OCI-LY1 (cell line): ENCODE measurements around the gene ANGPTL7.

Experiments
- H2AFZ ChIP-seq: fragments of 200-600 bp; sonication (generic), shearing (Covaris generic); 2 replicates; pipeline ENCODE4 v1.6.0; 2014; ENCODE audit warnings: antibody characterized with exemption, mild to moderate bottlenecking, low read length
- H3F3A ChIP-seq: fragments of 200-600 bp; sonication (generic), shearing (Covaris generic); 2 replicates; pipeline ENCODE4 v1.6.0; 2014; ENCODE audit warnings: mild to moderate bottlenecking, antibody characterized with exemption, low read length, moderate library complexity; ENCODE audit not compliant: insufficient read depth
- H3K27ac ChIP-seq: fragments of 200-600 bp; sonication (generic); 2 replicates; pipeline ENCODE4 v1.5.1; 2014; ENCODE audit warnings: low read length, mixed run types, mild to moderate bottlenecking, low read depth; ENCODE audit not compliant: poor library complexity, severe bottlenecking
- H3K27me3 ChIP-seq: fragments of 200-600 bp; sonication (generic); 2 replicates; pipeline ENCODE4 v1.6.0; 2014; ENCODE audit warnings: antibody characterized with exemption, mild to moderate bottlenecking, low read length, moderate library complexity; ENCODE audit not compliant: insufficient read depth
- H3K36me3 ChIP-seq: fragments of 200-600 bp; sonication (generic); 2 replicates; pipeline ENCODE4 v1.6.1; 2014; ENCODE audit warnings: mild to moderate bottlenecking, antibody characterized with exemption, low read length, moderate library complexity, mixed read lengths; ENCODE audit not compliant: insufficient read depth
- H3K4me1 ChIP-seq: fragments of 200-600 bp; sonication (generic); 2 replicates; pipeline ENCODE4 v1.5.1; 2014; ENCODE audit warnings: mild to moderate bottlenecking, low read length, moderate library complexity; ENCODE audit not compliant: insufficient read depth, severe bottlenecking
- H3K4me2 ChIP-seq: fragments of 200-600 bp; sonication (generic), shearing (Covaris generic); 2 replicates; pipeline ENCODE4 v1.6.1; 2014; ENCODE audit warnings: low read length
- H3K4me3 ChIP-seq: fragments of 200-600 bp; sonication (generic); 2 replicates; pipeline ENCODE4 v1.5.1; 2014; ENCODE audit warnings: low read length, low read depth, mild to moderate bottlenecking, mixed read lengths; ENCODE audit not compliant: poor library complexity, severe bottlenecking
- H3K79me2 ChIP-seq: fragments of 200-600 bp; shearing (Covaris generic); 2 replicates; pipeline ENCODE4 v1.6.1; 2016; ENCODE audit warnings: mixed run types, low read length, mixed read lengths; ENCODE audit not compliant: insufficient read depth
- H3K9ac ChIP-seq: fragments of 200-600 bp; sonication (generic), shearing (Covaris generic); 2 replicates; pipeline ENCODE4 v1.6.1; 2014; ENCODE audit warnings: mild to moderate bottlenecking, low read length, mixed read lengths
- H3K9me2 ChIP-seq: fragments of 200-600 bp; sonication (generic), shearing (Covaris generic); 2 replicates; pipeline ENCODE4 v1.6.1; 2014; ENCODE audit warnings: low read depth, mild to moderate bottlenecking, low read length, mixed read lengths
- H3K9me3 ChIP-seq: fragments of 200-600 bp; shearing (Covaris generic); 2 replicates; pipeline ENCODE4 v1.6.1; 2014; ENCODE audit warnings: low read length, mixed read lengths
- H4K20me1 ChIP-seq: fragments of 200-600 bp; sonication (generic), shearing (Covaris generic); 2 replicates; pipeline ENCODE4 v1.6.0; 2016; ENCODE audit warnings: mild to moderate bottlenecking, low read length; ENCODE audit not compliant: insufficient read depth
- EZH2 ChIP-seq: fragments of 200-600 bp; sonication (generic), shearing (Covaris generic); IDR thresholded peaks from 2 replicates; pipeline ENCODE4 v1.8.0; 2017; ENCODE audit warnings: borderline replicate concordance, mixed run types, mild to moderate bottlenecking, antibody characterized with exemption, low read length, moderate library complexity, mixed read lengths
- TF ChIP-seq, protein P1 (sequence below): fragments of 200-600 bp; sonication (generic), shearing (Covaris generic); IDR thresholded peaks from 2 replicates; pipeline ENCODE4 v1.5.1; 2017; ENCODE audit warnings: mild to moderate bottlenecking, antibody characterized with exemption, low read length, moderate library complexity, mixed read lengths

ANGPTL7 gene

DNA sequence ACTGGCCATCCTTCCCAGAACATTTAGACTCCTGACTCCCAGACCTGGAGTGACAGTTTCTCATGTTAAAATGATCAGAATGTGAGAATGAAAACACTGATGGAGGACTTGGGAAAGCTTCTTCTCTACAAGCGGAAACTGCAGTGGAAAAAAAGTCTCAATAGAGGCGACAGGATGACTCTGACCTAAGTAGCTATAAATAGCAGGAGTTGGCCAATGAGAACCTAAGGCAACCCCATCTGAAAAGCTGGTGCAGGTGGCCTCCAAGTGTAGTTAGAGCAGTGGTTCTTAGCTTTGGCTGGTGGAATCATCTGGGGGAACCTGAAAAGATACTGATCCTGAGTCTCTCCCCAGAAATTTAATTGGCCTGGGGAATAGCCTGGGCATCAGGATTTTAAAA lies 45.2 kb upstream of the ANGPTL7 start:
- H3K4me2 ChIP-seq: peak overlapping the region; percentile 29

DNA sequence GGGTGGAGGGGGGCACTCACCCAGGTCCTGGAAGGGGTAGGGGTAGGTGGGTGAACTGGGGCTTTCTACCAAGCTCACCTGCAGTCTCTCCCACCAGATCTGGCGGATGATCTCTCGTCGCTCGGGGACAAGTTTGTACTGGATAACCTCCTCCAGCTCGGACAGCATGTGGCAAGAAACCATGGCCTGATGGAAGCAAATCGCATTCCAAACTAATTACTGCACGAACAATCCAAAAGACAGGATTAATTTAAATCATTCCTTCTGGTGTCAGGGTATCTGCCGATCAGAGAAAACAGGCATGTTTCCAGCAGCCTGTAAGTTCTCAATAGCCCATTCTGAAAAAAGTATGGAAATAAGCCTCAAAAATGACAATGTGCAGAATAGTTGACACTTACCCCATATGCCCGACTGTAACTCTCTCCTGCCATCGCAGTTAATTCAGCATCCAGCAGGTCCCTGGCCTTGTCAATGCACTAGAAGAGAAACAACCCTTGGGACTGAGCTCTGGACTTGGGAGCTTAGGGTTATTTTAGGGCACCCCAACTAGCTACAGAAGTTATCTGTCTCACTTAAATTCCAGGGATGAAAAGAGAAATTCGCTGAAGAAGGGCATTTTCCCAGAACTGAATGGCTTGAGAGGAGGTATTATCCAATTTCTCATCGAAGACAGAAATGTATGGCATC lies 44.4 kb upstream of the ANGPTL7 start:
- no peaks in the 10 kb centered on the region for H4K20me1 ChIP-seq
- peaks cover 66% of the 10 kb centered on the region for H3K36me3 ChIP-seq
- H3K9me3 ChIP-seq: no peaks in the 10 kb centered on the region
- no peak overlapping the region for H3K4me3 ChIP-seq
- H3F3A ChIP-seq: no peaks in the 10 kb centered on the region; the same call in 1 of the 2 replicates
- H3K9ac ChIP-seq: peak overlapping the region; percentile 1; the same call in 1 of the 2 replicates
- H3K27me3 ChIP-seq: no peaks in the 10 kb centered on the region
- H3K79me2 ChIP-seq: no peaks in the 10 kb centered on the region
- no peaks in the 10 kb centered on the region for H3K9me2 ChIP-seq
- no peak overlapping the region for H2AFZ ChIP-seq
- peak overlapping the region; percentile 29; the same call in 1 of the 2 replicates for H3K4me2 ChIP-seq
- TF ChIP-seq, protein P1, sequence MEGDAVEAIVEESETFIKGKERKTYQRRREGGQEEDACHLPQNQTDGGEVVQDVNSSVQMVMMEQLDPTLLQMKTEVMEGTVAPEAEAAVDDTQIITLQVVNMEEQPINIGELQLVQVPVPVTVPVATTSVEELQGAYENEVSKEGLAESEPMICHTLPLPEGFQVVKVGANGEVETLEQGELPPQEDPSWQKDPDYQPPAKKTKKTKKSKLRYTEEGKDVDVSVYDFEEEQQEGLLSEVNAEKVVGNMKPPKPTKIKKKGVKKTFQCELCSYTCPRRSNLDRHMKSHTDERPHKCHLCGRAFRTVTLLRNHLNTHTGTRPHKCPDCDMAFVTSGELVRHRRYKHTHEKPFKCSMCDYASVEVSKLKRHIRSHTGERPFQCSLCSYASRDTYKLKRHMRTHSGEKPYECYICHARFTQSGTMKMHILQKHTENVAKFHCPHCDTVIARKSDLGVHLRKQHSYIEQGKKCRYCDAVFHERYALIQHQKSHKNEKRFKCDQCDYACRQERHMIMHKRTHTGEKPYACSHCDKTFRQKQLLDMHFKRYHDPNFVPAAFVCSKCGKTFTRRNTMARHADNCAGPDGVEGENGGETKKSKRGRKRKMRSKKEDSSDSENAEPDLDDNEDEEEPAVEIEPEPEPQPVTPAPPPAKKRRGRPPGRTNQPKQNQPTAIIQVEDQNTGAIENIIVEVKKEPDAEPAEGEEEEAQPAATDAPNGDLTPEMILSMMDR: no peak
- peaks cover 29% of the 10 kb centered on the region for H3K4me1 ChIP-seq
- H3K27ac ChIP-seq: peak overlapping the region; percentile 93

More for the DNA sequence above, 45.2 kb upstream of the ANGPTL7 start:
- Histone ChIP-seq H3K79me2 (no peaks in the 10 kb centered on the region), H3K4me3 (no peak overlapping the region), H3K4me1 (peaks cover 29% of the 10 kb centered on the region), H3K27ac (peak overlapping the region; percentile 93), H3F3A (no peaks in the 10 kb centered on the region; the same call in 1 of the 2 replicates), H3K27me3 (no peaks in the 10 kb centered on the region), H3K9me3 (no peaks in the 10 kb centered on the region), H3K9ac (peak overlapping the region; percentile 57), H2AFZ (no peak overlapping the region), H4K20me1 (no peaks in the 10 kb centered on the region), H3K9me2 (no peaks in the 10 kb centered on the region), H3K36me3 (peaks cover 65% of the 10 kb centered on the region)
- TF ChIP-seq, protein P1: no peak
- TF ChIP-seq EZH2: no peak

DNA sequence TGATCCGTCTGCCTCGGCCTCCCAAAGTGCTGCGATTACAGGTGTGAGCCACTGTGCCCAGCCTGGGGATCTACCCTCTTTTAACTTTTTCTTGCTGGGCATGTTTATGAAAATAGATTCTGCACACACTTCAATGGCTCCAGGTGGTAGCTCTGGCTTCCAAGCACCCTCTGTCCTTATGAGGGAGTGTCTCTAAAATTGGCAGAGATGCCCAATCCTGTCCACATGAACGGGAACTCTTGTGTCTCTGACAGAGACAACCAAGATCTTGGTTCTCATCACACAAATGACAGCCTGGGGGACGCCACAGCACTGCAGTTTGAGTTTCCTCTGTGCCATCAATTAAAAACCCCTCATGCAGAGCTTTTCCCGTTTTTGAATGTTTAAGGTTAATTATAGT lies 43.4 kb upstream of the ANGPTL7 start:
- H3K36me3 ChIP-seq: peaks cover 69% of the 10 kb centered on the region; the same call in 1 of the 2 replicates
- H3K27me3 ChIP-seq: no peaks in the 10 kb centered on the region
- no peaks in the 10 kb centered on the region for H3K9me3 ChIP-seq
- H2AFZ ChIP-seq: no peak overlapping the region
- H3K9ac ChIP-seq: no peak overlapping the region
- H3K27ac ChIP-seq: no peak overlapping the region
- H3K4me2 ChIP-seq: no peak overlapping the region
- no peaks in the 10 kb centered on the region for H4K20me1 ChIP-seq
- no peaks in the 10 kb centered on the region for H3K79me2 ChIP-seq
- H3F3A ChIP-seq: no peaks in the 10 kb centered on the region; the same call in 1 of the 2 replicates
- H3K4me1 ChIP-seq: peaks cover 29% of the 10 kb centered on the region
- H3K9me2 ChIP-seq: no peaks in the 10 kb centered on the region
- TF ChIP-seq, protein P1: no peak
- no peak for TF ChIP-seq EZH2
- no peak overlapping the region for H3K4me3 ChIP-seq
